SIG-M5 treated with dmso at 0.1 percent for 504 hours (cell line): Measurements from ENCODE around the gene PGAP1.
"Not testable (repeated sequence)": the region's sequence is repeated elsewhere in the genome, so short reads cannot be mapped to it uniquely, and the experiment has no call there.

Experiments
- DNase-seq: peaks from one replicate; lab custom pipeline; 2025; ENCODE audit not compliant: unreplicated experiment; lab: John Stamatoyannopoulos, UW

Gene PGAP1

GRCh38 chr2:196952936-196953335 lies 26.4 kb upstream of the PGAP1 start:
- no peak for DNase-seq

GRCh38 chr2:196951973-196952372 lies 25.5 kb upstream of the PGAP1 start:
- DNase-seq: no peak

- no peak for DNase-seq
These were observed 22.6 kb upstream of the PGAP1 start for GRCh38 chr2:196949116-196949515.

GRCh38 chr2:196944570-196944969 lies 18.1 kb upstream of the PGAP1 start:
- DNase-seq: no peak

- DNase-seq: no peak
These were observed 15.0 kb upstream of the PGAP1 start for GRCh38 chr2:196941398-196942078.

- no peak for DNase-seq
These were observed 12.9 kb upstream of the PGAP1 start for GRCh38 chr2:196939371-196939770.

- no peak for DNase-seq
These were observed 8.9 kb upstream of the PGAP1 start for GRCh38 chr2:196935432-196935831.

GRCh38 chr2:196934672-196935071 lies 8.2 kb upstream of the PGAP1 start:
- no peak for DNase-seq

GRCh38 chr2:196931555-196931954 lies 5.0 kb upstream of the PGAP1 start:
- no peak for DNase-seq

- peak; percentile 69 for DNase-seq
These were observed 1.1 kb upstream of the PGAP1 start for GRCh38 chr2:196927376-196928225.

- DNase-seq: peak; percentile 51
These were observed 542 bp downstream of the PGAP1 start for GRCh38 chr2:196925768-196926561.

GRCh38 chr2:196925051-196925767 lies 1.3 kb downstream of the PGAP1 start:
- DNase-seq: no peak

GRCh38 chr2:196924051-196924450 lies 2.5 kb downstream of the PGAP1 start:
- no peak for DNase-seq

- DNase-seq: no peak
These were observed 7.6 kb downstream of the PGAP1 start for GRCh38 chr2:196918927-196919326.

- no peak for DNase-seq
These were observed 8.7 kb downstream of the PGAP1 start for GRCh38 chr2:196917802-196918201.

GRCh38 chr2:196915507-196916189 lies 10.9 kb downstream of the PGAP1 start:
- DNase-seq: no peak

GRCh38 chr2:196914867-196915460 lies 11.5 kb downstream of the PGAP1 start:
- DNase-seq: peak; percentile 39

GRCh38 chr2:196913691-196914090 lies 12.8 kb downstream of the PGAP1 start:
- no peak for DNase-seq

- DNase-seq: not testable (repeated sequence)
These were observed 21.1 kb downstream of the PGAP1 start for GRCh38 chr2:196905365-196905764.

- DNase-seq: no peak
These were observed 23.7 kb downstream of the PGAP1 start for GRCh38 chr2:196902828-196903227.
